NK-92 (cell line): ENCODE data around the gene PRODH.
"Not testable (repeated sequence)": the region's sequence is repeated elsewhere in the genome, so short reads cannot be mapped to it uniquely, and the experiment has no call there.

Experiments
- DNase-seq: peaks from one replicate; lab custom pipeline; 2025; ENCODE audit not compliant: unreplicated experiment; lab: John Stamatoyannopoulos, UW

The PRODH gene

GRCh38 chr22:18935889-18936529, at the start of gene PRODH:
Gene PRODH, minus strand, starts transcription at chr22:18936293. Its CDS starts 6 bp downstream, at chr22:18936287.
- DNase-seq: no peak

- DNase-seq: no peak
Observed at GRCh38 chr22:18985780-18986179, 49.7 kb upstream of the PRODH start.

DNA sequence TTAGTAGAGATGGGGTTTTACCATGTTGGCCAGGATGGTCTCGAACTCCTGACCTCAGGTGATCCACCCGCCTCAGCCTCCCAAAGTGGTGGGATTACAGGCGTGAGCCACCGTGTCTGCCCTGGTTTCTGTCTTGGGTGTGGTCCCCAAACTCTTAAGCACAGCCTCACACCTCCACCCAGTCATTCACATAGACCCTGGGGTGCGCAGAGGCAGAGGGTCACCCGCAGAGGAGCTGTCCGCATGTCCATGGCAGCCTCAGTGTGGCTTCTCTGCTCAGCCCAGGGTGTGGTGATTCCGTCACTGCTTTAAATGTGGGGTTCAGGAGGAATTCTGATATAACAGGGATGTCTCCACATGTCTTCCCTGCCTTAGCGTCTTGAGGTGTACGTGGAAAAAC, 48.5 kb upstream of the PRODH start:
- no peak for DNase-seq

- DNase-seq: no peak
Observed at GRCh38 chr22:18983120-18983651, 47.1 kb upstream of the PRODH start.

DNA sequence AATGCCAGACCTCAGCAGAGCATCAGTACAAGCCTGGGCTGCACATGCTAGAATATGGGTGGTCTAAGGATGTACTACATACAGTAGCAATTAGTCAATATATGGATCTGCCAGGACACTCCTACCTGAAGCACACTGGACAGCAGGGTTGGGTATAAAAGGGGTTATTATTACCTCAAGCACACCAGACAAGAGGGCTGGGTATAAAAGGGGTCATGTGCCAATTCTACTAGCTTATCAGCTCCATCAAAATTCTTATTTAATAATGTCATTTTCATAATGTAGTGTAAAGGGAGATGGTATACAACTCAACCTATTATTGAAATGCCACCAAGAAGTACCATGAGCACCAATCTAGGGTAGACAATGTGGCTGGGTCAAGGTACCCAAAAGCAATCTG, 44.7 kb upstream of the PRODH start:
- no peak for DNase-seq

DNA sequence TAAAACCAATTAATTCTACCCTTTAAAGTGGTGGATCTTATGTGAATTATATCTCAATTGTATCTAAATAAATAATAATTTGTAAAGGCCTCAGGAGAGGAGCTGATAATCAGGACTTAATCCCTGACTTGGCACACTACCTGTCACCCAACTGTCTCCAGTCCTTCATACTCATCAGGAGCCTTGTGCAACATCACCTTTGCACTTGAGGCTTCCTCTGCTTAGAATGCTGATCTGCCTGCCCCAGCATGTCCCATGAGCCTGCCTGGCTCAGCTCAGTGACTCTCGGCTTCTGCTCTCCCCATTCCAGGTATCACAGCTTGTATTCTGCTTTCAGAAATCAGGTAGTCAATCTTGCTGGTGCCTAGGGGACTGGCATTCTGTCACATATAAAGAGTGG, 43.9 kb upstream of the PRODH start:
- no peak for DNase-seq

- DNase-seq: no peak
Observed at GRCh38 chr22:18978506-18978905, 42.4 kb upstream of the PRODH start.

DNA sequence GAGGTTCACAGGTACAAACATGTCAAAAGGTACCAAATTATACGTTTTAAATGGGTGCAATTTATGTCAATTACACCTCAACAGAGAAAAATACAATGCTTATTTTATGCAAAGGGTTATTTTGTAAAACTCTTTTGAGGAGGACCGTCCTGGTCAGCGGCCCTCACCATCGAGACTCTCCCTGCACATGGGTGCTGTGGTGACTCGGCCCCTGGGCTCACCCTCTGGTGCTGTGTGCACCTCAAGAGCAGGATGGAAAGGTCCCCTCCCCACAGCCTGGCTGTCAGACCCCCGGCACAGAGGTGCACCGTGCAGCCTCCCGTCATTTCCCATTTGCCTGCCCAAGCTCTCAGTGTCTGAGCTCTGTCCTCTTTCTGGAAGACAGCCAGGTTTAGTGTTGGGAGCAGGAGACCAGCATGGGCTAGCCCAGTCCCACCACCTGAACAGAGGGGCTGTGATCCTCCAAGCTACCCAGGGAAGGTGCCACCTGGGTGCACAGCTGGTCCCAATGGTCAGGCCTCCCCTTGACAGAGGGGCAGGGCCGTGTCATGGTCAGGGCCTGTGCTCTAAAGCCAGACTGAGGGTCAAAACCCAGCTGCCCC, 41.8 kb upstream of the PRODH start:
- no peak for DNase-seq

DNA sequence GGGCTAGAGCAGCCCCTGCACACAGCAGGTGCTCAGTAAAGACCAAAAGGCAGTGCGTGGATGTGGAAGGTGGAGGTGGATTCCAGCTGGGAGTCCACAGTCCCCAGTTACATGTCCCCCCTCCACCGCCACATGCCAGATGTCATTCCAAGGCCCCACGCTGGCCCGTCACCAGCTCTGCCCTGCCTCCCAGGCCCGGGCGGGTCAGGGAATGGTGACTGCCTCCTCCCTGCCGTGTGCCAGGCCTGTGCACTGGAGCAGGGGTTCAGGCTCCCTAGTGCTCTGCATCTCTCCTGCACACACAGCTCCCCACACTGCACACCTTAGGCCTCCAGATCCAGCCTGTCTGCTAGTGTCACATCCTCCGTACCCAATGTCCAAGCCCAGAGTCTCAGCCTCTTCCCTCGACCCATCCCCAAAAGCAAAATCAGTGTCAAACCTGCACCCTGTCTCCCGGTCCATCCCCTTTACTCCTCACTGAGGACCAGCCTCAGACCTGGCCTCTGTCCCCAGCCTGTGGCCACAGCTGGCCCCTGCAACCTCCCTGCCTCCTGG, 40.2 kb upstream of the PRODH start:
- DNase-seq: no peak

DNA sequence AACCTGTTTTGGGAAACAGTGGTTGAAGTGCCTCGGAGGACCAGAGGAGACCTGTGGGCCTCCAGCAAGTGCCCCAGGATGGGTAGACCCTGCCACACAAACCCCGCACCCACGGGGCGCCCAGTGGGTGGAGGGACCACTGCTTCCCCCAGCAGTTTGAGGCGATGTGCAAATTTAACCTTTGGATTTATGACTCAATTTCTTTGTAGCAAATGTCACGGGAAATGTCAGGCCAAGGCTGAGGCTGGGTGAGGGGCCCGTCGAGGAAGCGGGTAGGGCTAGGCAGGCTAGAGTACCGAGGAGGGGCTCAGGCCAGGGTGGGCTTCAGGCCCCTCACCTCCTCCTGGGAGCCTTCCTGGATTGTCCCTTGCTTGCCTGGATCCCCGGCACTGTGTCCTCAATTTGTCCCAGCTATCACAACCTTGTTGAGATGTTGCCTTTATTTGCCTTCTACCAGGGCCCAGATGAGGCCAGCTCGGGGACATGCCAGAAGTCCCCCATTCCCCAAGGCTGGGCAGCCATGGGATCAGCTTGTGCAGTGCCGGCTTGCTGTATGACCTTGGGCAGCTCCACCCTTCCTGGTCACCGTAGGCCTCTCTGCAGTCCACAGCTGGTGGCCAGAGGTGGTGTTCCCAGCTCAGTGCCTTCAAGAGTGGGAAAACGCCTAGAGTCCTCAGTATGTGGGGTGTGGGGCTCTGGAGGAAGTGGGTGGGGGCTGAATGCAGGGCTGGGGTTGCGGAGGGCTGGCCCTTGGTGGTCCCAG, 39.5 kb upstream of the PRODH start:
- DNase-seq: no peak

GRCh38 chr22:18974477-18975180, 38.5 kb upstream of the PRODH start:
- no peak for DNase-seq

DNA sequence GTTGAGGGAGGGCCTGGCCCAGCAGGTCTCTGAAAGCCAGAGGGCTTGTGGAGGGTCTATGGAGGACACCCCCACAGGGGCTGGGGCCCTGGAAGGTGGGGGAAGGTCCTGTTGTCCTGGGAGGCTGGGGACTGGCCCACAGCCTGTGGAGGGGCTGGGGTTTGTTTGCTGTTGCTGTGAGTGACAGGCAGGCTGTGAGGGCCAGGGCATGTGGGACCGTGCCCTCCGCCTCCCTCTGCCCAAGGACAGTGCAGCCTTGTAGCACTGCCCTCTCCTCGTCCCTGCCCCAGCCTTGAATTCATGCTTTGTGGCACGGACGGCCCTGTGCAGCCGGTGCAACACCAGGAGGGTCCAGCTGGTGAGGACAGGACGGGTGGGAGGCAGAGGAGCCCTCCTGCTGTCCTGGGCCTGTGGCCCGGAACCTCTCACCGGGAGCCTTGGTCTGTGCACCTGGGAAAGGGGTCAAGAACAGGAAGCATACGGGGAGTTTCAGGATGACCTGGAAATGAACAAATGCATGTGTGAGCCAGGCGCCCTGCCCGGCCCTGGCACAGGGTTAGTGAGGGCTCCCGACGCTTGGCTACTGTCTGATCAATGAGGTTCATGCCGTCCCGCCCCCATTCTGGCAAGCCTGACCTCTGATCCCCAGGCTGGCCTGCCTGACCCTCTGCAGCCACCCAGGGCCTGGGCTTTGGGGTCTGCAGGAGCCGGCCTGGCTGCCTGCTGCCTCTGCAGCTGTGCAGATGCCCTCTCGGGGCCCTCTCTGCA, 37.4 kb upstream of the PRODH start:
- no peak for DNase-seq

DNA sequence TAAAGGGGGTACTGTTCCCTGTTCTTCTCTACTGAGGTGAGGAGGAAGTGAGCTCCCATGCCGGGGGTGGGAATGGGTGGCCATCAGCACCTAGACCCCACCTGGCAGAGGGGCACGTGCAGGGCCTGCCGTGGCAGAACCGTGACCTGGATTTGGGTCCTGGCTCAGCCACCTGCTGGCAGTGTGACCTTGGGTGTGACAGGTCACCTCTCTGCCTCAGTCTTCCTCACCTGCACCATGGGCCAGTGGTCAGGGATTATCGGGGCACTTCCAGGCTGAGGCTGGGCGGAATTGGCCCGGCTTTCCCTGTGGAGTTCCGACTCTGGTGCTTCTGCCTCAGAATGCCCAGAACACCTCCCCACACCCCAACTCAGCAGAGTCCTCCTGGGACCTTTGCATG, 36.5 kb upstream of the PRODH start:
- not testable (repeated sequence) for DNase-seq

DNA sequence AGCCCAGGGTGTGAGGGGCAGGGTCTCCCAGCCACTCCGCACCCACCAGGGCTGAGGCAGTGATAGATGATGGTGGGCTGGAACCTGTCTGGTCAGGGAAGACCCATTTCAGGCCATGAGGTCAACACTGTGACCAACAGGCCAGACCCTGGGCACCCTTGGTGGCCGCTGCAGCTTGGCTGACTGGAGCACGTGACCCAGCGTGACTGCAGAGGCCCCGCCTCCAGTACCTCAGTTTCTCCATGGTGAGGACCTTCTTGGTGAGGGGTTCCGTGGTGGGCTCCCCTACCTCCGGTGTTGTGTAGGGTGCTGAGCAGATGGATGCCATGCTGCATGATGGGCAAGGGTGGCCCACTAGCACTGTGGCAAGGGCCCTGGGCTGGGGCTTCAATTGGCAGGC, 35.9 kb upstream of the PRODH start:
- DNase-seq: not testable (repeated sequence)

GRCh38 chr22:18971321-18971751, 35.2 kb upstream of the PRODH start:
- no peak for DNase-seq

DNA sequence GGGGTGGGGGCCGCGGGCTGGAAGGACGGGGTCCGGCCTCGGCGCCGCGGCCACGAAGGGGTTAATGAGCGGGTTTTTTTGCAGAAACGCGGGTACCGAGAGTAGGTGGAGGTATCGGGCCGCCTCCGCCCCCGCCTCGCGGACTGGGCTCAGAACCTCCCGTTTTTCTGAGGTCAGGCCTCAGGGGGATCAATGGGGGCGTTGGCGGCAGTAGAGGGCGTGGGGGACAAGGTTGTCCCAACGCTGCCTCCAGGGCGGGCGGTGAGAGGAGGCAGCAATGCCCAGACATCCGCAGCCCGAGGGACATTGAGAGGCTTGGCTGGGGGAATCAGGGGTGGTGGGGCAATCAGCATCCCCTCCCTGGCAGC, 34.8 kb upstream of the PRODH start:
- no peak for DNase-seq

GRCh38 chr22:18970176-18970947, 34.3 kb upstream of the PRODH start:
- no peak for DNase-seq

DNA sequence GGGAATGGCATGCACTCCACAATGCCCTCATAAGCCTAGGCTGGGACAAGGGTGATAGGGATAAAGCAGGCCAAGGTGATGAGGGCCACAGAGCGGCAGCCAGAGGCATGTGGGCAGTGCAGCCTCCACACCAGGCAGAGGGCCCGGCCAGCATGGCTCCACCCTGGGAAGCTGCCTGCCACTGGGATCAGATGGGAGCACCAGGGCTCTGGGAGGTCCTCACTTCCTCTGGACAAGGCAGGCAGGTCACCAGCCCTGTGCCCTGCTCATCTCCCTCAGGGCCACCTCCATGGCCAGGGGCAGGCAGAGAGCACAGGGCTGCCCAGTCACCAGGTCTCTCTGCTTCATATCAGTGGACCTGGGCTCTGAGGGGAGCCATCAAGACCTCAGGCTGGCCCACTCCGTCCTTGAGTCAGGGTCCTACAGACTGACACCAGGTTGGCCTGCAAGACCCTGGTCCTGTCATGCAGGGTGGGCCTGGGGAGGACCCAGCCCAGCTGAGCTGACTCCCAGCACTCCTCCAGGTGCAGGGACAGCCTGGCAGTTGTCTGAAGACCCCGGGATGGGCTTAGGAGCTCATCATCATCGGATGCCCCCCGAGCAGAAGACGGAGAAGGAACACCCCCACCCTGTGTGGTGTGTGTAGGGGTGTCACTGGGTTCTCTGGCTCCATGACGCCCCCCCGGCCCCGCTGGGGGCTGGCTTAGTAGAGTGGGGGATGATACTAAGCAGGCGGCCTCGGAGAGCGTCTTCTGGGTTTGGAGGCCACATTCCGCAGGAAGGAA, 33.3 kb upstream of the PRODH start:
- not testable (repeated sequence) for DNase-seq
